ENCODE data around the gene ZFR2. TPM values are rescaled to one million over a fixed set of nuclear protein-coding genes. Genes with fewer than 3 reads are reported as not detected.

ZFR2 gene
- total RNA-seq, 4 donors from 2014 or later, result 0.69 TPM; not detected in 3

- H3K9me3 ChIP-seq, result no peaks in the 10 kb centered on the region
These were observed 97.6 kb downstream of the ZFR2 start for GRCh38 chr19:3771000-3771905.

GRCh38 chr19:3770136-3770999 lies 98.5 kb downstream of the ZFR2 start:
- no peak for TF ChIP-seq EP300 (IDR thresholded peaks at IDR 0.05)
- no peak for TF ChIP-seq POLR2A (IDR thresholded peaks at IDR 0.05; ENCODE audit: low read depth)
- TF ChIP-seq POLR2AphosphoS5 (IDR thresholded peaks at IDR 0.05), result no peak
- TF ChIP-seq, protein P1, sequence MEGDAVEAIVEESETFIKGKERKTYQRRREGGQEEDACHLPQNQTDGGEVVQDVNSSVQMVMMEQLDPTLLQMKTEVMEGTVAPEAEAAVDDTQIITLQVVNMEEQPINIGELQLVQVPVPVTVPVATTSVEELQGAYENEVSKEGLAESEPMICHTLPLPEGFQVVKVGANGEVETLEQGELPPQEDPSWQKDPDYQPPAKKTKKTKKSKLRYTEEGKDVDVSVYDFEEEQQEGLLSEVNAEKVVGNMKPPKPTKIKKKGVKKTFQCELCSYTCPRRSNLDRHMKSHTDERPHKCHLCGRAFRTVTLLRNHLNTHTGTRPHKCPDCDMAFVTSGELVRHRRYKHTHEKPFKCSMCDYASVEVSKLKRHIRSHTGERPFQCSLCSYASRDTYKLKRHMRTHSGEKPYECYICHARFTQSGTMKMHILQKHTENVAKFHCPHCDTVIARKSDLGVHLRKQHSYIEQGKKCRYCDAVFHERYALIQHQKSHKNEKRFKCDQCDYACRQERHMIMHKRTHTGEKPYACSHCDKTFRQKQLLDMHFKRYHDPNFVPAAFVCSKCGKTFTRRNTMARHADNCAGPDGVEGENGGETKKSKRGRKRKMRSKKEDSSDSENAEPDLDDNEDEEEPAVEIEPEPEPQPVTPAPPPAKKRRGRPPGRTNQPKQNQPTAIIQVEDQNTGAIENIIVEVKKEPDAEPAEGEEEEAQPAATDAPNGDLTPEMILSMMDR (IDR thresholded peaks at IDR 0.05), result no peak
- Histone ChIP-seq H3K9me3 (no peaks in the 10 kb centered on the region), H3K4me1 (peaks cover 0 to 7% (median 0%) of the 10 kb centered on the region in 4 donors), H3K27me3 (peaks cover 0 to 18% (median 0%) of the 10 kb centered on the region in 4 donors), H3K4me3 (no peak overlapping the region), H3K36me3 (peaks cover 28 to 47% (median 41%) of the 10 kb centered on the region in 4 donors), H3K27ac (replicated peaks in 1 of 4) (no peak overlapping the region)
- intact Hi-C loops (cut with DNase I), result no loop called here
- no peak for DNase-seq (ENCODE audit: extremely low spot score)
- WGBS, result 80% methylated on average over 19 of the region's 53 CpGs

More at GRCh38 chr19:3771000-3771905, 97.6 kb downstream of the ZFR2 start:
- no peak overlapping the region for H3K27ac ChIP-seq (replicated peaks in 1 of 4)
- intact Hi-C loops (cut with DNase I), result no loop called here
- TF ChIP-seq POLR2A (IDR thresholded peaks at IDR 0.05; ENCODE audit: low read depth) (no peak), POLR2AphosphoS5 (IDR thresholded peaks at IDR 0.05) (no peak), EP300 (IDR thresholded peaks at IDR 0.05) (no peak)
- TF ChIP-seq, protein P1 (IDR thresholded peaks at IDR 0.05), result no peak
- DNase-seq (ENCODE audit: extremely low spot score), result no peak
- H3K36me3 ChIP-seq, result peaks cover 19 to 38% (median 32%) of the 10 kb centered on the region in 4 donors
- H3K27me3 ChIP-seq, result peaks cover 0 to 18% (median 0%) of the 10 kb centered on the region in 4 donors
- H3K4me1 ChIP-seq, result peaks cover 0 to 7% (median 0%) of the 10 kb centered on the region in 4 donors
- no peak overlapping the region for H3K4me3 ChIP-seq
- 73% methylated on average over 19 of the region's 35 CpGs for WGBS

DNA sequence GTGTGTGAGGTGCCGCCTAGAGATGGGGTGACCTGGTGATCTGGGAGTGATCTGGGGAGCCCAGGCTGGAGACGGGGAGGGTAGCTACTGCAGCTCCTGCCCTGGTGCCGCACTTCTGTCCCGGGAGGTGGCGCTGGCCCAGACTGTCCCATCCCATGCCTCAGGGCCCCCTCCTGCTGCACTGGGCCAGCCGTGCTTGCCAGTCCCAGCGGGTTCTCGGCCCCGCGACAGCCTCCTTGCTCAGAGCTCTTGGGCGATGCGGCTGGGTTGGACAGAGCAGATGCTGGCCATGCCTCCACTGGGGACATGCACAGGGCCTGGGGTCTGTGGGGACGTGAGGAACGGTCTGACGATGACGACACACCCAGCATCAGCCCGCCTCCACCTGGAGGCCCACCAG lies 99.3 kb downstream of the ZFR2 start:
- peaks cover 32 to 52% (median 46%) of the 10 kb centered on the region in 4 donors for H3K36me3 ChIP-seq
- intact Hi-C loops (cut with DNase I), result loop anchor here (10.0 kb wide), 1 partner anchor 205 kb away; the partner anchor contains the start of gene DAPK3
- TF ChIP-seq POLR2A (IDR thresholded peaks at IDR 0.05; ENCODE audit: low read depth) (no peak), EP300 (IDR thresholded peaks at IDR 0.05) (no peak), POLR2AphosphoS5 (IDR thresholded peaks at IDR 0.05) (no peak)
- TF ChIP-seq, protein P1 (IDR thresholded peaks at IDR 0.05), result no peak
- no peaks in the 10 kb centered on the region for H3K9me3 ChIP-seq
- H3K4me3 ChIP-seq, result no peak overlapping the region
- 83% methylated on average over 7 of the region's 17 CpGs for WGBS
- H3K27ac ChIP-seq (replicated peaks in 1 of 4), result no peak overlapping the region
- DNase-seq (ENCODE audit: extremely low spot score), result no peak
- peaks cover 0 to 18% (median 0%) of the 10 kb centered on the region in 4 donors for H3K27me3 ChIP-seq
- H3K4me1 ChIP-seq, result peaks cover 0 to 7% (median 0%) of the 10 kb centered on the region in 4 donors

- H3K9me3 ChIP-seq, result no peaks in the 10 kb centered on the region
- 95% methylated on average over 7 of the region's 7 CpGs for WGBS
- peaks cover 0 to 12% (median 3%) of the 10 kb centered on the region in 4 donors for H3K4me1 ChIP-seq
- H3K4me3 ChIP-seq, result no peak overlapping the region
- DNase-seq (ENCODE audit: extremely low spot score), result no peak
- peaks cover 0 to 18% (median 0%) of the 10 kb centered on the region in 4 donors for H3K27me3 ChIP-seq
- intact Hi-C loops (cut with DNase I), result loop anchor here (10.0 kb wide), 1 partner anchor 206 kb away; the partner anchor contains the start of gene DAPK3
- H3K36me3 ChIP-seq, result peaks cover 32 to 52% (median 46%) of the 10 kb centered on the region in 4 donors
- TF ChIP-seq EP300 (IDR thresholded peaks at IDR 0.05) (no peak), POLR2A (IDR thresholded peaks at IDR 0.05; ENCODE audit: low read depth) (no peak), POLR2AphosphoS5 (IDR thresholded peaks at IDR 0.05) (no peak)
- TF ChIP-seq, protein P1 (IDR thresholded peaks at IDR 0.05), result no peak
- no peak overlapping the region for H3K27ac ChIP-seq (replicated peaks in 1 of 4)
These were observed 100.1 kb downstream of the ZFR2 start for GRCh38 chr19:3768748-3769099.
